HG02884 (cell line): ENCODE measurements around the gene IFI27L1.

Source experiments
- ATAC-seq: cut with Tn5 transposase; IDR thresholded peaks from one replicate; pipeline ENCODE4 v1.9.1; 2021; ENCODE audit warnings: mild to moderate bottlenecking, moderate library complexity; ENCODE audit not compliant: unreplicated experiment

Gene IFI27L1

DNA sequence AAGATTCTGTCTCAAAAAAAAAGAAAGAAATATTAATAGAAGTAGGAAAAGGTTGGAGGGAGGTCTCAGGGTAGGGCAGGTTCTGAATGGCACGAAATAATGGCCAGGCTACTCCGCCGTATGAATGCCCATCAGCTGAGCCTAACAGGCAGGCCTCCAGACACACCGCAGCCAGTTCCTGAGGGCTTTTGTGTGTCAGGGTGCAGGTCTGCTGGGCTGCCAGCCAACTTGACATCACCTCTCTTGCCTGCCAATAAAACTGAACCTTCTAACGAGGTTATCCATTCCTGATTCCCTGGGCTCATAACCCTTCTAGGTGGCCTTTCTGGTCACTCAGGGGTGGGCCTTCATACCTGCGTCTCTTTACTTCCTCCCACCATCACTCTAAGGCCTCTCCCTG is 32.4 kb downstream of the IFI27L1 start:
- ATAC-seq = no peak

DNA sequence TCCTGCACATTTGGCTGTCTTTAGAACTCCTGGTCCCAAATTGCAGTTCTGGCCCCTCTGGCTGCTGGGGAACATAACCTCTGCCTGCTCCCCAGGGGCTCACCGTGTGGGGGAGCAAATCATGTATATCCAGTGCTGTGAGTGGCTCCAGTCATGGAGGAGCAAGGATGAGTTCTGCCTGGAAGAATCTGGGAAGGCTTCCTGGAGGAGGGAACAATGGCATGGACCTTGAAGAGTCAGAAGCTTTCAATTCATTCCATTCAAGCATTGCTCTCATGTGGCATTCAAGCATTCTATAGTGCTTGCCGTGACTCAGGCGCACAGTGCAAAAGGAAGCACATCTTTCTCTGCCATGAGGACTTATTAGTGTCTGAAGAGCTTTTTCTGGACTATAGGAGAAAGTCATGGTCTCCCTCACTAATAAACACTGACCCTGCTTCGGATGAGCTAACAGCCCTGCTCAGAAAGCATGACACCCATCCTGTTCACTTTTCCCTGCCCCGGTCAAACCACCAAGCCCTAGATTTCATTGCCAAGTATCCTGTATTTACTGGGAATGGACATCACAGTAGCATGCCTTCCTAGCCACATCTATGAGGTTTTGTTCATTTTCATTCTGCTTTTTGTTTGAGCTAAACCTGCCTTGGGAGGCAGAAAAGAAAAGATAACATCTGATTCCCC is 32.9 kb downstream of the IFI27L1 start:
- ATAC-seq = no peak

DNA sequence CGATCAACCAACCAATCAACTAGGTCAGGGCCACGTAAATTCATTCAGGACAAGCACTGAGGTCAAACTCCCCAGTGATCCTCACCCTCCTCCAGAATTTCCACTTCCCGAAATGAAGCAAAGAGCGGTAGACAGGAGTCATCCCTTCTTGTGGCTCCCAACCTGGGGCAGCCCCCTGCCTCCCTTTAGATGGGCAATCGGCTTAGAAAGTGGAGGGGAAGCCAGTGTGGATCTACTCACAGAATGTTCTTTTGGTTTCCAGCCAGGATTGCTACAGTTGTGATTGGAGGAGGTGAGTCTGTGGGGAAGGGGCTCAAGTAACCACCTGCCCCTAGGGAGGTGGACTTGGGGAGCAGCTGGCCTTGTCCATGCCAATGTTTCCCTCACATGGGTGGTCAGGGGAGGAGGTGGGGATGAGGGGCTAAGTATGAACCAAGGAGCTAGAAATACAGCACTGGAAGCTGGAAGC is 33.5 kb downstream of the IFI27L1 start:
- no peak for ATAC-seq

DNA sequence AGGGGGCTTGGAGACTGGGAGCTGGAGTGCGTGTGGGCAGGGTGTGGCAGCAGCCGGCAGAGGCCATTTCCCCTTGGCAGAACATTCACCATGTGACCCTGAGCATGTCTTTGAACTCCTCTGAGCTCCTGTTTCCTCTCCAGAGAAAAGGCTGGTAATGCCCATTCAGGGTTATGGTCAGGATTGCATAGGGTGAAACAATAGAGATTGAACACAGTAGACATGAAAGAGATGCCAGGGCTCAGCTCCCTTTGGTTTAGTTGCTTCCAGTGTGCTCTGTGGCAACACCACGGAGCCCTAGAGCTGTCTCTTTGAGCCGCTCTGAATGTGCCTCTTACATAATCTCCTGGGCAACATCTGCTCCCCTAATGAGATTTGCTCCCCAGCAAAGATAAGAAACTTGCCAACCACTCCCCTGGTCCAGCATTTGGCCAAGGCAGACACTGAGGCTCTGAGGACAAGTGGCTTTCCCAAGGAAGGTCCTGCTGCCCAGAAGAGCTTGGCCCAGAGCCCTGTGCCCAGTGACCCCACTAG is 34.0 kb downstream of the IFI27L1 start:
- ATAC-seq = no peak

DNA sequence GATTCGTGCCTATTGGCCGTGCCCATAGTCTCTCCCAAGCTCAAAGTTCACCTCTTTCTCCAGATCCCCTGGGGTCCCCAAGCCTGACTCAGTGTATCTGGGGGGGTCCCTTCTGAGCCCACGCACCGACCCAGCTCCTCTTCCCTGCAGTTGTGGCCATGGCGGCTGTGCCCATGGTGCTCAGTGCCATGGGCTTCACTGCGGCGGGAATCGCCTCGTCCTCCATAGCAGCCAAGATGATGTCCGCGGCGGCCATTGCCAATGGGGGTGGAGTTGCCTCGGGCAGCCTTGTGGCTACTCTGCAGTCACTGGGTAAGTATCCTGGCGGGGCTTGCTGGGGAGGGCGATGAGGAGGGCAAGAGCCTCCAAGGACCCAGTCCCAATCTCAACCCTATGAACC is 34.5 kb downstream of the IFI27L1 start:
- ATAC-seq = no peak

DNA sequence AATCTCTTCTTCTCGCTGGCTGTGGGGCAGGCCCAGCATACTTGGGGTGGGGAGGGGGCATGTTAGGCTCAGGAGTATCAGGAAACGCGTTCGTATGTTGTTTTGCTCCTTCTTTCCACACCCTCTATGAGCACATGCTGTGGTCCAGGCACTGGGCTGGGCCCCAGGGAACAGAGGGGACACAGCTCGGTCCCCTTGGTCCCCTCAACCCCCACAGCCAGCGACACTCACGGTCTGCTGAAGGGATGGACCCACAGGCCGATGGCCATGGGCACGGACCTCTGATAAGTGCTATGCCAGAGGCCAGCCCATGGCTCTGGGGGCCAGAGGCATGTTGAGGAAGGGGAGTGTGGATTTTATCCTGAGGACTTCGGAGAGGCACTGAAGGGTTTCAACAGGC is 35.6 kb downstream of the IFI27L1 start:
- ATAC-seq = no peak

DNA sequence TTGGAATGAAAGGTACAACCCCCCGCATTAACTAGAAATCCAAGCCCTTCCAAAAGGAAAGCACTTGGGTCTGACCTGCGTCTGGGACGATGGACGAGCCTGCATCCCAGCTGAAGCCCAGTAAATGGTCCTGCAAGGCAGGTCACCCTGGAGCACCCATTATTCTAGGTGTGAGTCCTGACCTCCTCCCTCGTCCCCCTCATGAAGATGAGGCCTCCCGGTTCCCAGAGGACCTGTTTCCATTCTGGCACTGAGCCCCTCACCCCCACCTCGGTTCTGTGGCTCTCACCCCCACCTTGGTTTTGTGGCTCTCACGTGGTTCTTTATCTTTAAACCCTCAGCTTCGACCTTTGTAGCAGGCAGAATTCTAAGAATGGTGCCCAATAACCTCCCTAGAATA is 36.7 kb downstream of the IFI27L1 start:
- no peak for ATAC-seq

DNA sequence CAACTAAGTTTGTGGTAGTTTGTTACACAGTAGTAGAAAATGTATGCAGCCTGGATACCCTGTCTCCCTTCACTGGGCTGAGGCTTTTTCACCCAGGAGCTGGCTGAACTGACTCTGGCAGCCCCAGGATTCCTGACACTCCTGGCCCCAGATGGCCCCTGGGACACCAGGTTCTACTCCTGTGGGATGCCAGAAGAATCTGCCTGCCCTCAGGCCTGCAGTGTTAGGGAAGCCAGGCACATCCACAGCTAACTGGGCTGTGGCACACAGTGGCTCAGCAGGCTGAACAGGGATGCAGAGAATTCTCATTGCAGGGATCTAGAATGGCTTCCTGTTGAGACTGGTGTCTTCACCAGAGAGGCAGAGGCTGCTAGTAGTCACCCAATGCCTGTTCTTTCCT is 38.0 kb downstream of the IFI27L1 start:
- no peak for ATAC-seq

DNA sequence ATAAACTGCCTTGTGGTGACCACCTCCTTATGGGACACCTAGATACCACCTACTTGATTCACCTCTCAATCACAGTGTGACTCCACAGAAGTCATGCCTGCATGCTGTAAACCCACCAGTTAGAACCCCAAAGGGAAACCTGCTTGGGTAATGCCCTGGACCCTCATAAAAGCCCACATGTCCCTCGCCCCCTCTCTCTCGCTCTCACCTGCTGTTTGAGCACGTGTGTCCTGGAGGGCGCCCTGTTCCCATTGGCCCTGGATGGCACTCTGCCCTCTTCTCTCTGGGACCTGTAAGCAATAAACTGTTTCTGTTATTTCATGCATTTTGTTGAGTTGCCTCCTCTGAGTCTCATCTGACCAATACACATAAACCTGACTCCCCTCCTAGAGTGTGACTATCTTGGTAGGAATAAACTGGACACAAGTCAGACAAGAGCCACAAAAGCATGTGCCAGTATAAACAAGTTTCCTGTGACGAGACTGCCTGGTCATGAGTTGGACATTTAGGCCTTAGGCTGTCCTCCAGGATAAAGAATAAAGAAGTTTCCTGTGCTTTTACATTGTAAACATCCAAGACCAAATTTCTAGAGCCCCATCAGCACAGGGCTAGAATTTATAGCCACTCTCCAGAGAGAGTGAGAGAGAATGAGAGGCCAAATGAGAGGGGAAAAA is 39.7 kb downstream of the IFI27L1 start:
- ATAC-seq = no peak

DNA sequence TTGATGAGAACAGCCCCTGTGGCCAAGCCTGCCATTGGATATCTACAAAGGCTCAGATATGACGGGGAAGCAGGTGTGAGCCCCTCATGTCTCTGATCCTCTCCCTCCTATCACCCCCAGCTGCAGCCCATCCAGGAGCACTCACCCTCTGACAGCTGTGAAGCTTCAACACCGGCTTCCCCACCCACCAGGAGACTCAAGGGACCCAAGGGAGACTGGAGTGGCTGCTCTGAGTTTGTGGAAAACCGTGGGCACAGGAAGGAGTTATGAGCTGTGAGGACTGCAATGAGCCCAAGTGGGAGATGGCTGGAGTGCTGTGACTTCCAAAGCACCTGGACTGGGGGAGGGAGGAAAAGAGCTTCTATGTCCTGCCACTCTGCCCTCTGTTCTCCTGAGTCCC is 40.4 kb downstream of the IFI27L1 start:
- no peak for ATAC-seq

DNA sequence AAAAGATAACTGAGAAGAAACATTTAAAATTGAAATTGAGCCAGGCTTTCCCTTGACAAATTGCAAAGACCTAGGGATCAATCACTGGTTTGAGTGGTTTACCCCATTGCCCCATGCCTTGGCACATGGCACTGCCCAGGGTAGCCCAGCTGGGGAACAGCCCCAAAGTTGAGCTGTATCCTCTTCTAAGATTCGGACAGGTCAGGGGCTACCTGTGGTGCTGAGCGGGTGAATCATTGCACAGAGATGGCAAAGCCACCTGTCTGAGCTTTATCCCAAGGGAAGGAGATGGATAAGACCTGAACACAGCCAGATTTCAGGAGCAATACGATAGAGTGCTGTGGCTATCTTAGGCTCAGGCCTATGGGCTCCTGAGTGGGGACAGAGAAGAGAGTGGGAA is 41.3 kb downstream of the IFI27L1 start:
- no peak for ATAC-seq

DNA sequence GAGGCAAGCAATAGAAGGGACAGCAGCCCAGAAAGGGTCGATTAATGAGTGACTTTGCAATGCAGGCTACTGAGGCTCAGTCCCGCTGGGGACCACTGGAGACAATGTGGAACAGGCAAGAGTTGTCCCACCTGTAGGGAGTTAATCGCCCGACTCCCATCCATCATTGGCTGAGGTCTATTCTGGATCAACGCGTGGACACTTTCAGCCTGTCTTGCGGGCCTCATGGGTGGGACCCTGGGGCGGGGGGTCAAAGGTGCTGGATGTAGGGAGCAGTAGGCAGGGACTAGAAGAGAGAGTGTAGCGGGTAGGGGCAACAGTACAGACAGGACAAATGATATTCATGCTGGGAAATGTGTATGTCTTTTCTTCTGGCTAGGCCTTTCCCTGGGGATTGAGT is 42.2 kb downstream of the IFI27L1 start:
- ATAC-seq = no peak

DNA sequence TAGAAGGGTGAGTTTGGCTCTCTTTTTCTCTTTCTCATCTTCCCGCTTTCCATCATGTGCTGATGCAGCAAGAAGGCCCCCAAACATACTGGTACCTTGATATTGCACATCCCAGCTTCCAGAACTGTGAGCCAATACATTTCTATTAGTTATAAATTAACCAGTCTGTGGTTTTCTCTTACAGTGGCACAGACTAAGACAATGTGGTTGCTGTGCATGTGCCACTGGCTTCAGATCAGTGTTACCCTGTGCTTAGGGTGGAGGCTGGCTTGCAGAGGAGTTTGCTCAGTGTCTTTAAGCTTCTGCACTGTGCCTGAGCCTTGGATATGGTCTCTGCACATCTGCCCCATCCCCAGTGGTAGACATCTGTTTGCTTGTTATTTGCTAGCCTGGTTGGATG is 42.8 kb downstream of the IFI27L1 start:
- ATAC-seq = no peak

DNA sequence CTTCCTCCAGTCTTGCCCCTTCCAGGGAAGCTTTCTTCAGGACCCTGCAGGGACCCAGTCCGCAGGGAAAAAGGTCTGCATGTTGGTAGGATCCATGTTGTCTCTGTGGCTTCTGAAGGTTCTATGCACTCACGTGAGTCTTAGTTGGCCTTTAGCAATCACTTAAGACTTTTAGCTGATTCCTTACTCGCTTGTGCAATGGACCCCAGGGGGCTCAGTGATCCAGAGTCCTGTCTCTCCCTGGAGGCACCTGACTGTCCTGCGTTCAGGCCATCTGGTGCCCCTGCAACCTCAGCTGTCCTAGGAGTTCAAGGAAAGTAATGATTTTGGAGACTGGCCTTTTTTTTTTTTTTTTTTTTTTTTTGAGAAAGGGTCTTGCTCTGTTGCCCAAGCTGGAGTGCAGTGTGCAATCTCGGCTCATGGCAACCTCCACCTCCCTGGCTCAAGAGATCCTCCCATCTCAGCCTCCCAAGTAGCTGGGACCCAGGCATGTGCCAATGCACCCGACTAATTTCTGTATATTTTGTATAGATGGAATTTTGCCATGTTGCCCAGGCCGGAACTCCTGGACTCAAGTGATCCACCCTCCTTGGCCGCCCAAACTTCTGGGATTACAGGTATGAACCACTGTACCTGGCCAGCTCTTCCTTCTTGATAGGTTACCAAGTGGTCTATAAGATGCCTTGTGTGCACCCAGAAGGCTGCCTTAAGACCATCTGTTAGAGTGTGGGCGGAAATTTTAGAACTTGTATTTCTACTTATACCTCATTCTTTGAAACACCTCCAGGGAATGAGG is 43.7 kb downstream of the IFI27L1 start:
- no peak for ATAC-seq

DNA sequence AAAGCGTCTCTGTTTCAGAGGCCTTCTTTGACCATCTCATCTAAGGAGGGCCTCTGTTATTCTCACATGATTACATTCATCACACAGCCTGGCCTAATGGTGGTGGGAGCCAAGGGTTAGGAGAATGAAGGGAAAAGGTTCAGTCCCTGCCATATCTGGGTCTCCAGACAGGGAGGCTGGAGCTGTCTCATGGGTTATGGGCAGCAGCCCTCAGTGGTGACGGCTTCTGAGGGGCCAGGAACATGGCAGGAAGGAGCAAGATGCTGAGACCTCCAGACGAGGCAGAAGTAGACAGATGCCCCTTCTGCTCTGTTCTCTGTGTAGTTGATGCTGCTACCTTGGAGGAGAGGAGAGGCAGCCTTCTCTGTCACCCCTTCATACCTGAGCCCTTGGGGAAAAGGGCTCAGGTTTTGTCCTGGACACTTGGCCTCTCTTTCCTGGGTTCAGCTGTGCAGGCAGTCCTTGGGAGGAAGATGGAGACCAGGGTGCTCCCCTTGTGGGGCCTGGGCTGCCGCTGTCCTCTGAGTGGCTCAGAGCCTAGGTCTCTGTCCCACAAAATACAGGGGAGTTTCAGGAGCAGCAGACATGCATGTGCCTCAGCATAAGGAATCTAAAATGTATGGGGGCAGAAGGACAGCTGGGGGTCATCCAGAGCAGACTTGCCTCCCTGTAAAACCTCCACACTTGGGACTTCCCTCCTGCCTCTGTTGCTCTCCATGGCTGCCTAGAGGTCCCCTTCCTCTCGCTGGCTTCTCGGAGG is 44.7 kb downstream of the IFI27L1 start:
- no peak for ATAC-seq

DNA sequence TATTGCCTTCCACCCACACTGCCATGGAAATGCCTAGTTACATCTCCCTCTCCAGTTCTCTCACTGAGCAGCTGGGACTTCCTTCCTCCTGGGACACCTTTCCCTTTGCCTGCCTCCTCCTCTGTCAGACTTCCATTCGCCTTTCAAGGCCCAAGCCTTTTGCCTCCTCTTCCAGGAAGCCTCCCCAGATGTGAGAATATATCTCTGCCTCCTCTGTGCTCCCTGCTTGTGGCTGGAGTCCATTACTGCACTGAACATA is 45.2 kb downstream of the IFI27L1 start:
- ATAC-seq = no peak

DNA sequence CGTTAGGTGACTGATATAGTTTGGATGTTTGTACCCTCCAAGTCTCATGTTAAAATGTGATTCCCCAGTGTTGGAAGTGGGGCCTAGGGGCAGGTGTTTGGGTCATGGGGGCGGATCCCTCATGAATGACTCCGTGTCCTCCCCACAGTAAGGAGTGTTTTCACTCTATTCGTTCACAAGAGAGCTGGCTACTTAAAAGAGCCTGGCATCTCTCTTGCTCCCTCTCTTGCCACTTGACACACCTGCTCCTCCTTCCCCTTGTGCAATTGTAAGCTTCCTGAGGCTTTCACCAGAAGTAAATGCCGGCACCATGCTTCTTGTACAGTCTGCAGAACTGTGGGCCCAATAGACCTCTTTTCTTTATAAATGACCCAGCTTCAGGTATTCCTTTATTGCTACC is 45.7 kb downstream of the IFI27L1 start:
- no peak for ATAC-seq

DNA sequence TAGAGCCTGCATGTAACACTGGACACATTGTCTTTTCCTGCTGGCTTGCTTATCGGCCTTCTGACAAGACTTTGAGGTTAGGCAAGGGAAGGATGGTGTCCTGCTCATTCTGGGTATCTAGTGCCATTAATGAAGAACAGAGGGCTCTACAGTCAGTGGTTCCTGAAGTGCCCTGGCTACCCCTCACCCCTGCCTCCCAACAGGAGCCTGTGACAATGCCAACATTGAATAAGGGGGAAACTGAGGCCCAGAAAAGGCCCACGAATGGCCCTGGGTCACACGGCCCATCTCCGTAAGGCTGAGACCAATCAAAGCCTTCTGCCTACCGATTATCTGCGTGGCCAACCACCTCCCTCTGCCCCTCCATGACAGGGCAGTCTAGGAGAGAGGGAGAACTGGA is 46.2 kb downstream of the IFI27L1 start:
- no peak for ATAC-seq

DNA sequence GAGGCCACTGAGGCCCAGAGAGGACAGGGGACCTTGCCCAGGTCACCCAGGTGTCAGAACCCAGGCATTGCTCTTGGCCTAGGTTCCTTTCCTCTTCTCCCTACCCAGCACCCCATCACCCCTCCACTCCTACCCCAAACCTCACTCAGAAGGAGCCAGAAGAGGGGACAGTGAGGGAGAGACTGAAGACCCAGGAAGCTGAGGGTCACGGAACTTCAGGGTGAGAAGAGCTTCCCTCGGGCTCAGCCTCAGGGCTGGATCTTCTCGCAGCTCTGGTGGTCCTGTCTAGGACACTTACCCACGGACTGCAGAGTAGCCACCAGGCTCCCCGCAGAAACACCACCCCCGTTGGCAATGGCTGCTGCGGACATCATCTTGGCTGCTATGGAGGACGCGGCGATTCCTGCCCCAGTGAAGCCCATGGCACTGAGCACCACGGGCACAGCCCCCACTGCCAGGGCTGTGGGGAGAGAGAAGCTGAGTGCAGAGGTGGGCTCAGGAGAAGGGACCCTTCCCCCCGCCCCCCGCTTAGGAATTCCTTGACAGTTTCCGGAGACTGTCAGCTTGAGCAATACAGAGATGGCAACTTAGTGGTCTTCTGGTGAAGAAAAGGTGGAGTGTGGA is 47.2 kb downstream of the IFI27L1 start:
- no peak for ATAC-seq

DNA sequence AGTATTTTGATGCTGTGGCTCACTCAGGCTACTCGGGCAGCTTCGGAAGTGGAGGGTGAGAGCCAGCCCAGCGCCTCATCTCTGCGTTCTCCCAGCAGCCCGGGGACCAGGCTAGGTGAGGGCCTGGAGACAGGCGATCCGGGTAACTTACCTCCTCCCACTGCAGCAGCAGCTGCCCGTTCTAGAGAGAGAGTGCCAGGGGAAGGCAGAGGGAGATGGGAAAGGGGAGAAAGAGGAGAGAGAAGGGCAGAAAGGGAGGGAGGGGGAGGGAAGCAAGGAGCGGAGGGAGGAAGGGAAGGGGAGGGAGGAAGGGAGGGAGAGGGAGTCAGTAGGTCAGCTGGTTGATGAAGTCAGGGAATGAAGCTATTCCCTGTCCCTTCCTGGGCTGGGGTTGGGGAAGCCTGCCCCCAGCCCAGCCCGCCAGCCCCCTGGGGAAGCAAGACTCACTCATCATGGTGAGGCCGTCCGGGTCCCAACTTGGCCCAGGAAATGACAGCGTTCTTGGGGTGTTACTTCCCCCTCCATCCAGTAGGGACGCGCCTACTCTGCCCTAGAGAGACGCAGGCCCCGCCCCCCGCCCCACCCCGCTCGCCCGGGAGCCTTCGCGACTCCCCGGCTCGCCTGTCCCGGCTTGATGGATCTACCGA is 48.1 kb downstream of the IFI27L1 start, which contains the start of gene IFI27L2:
IFI27L2 (minus strand) TSS at position 494 of the 647 bp plus-strand sequence; CDS start at position 454, 40 bp downstream.
- peak; percentile 97 for ATAC-seq
